IMR-90 (cell line): ENCODE results near the gene ADGRV1.

Source experiments
- BHLHE40 ChIP-seq: fragments of 150-350 bp; IDR thresholded peaks from 2 replicates; pipeline ENCODE4 v1.6.1; 2016; ENCODE audit warnings: mild to moderate bottlenecking, low read depth, low read length
- CEBPB ChIP-seq: IDR thresholded peaks from 2 replicates; pipeline ENCODE4 v1.6.1; 2012; ENCODE audit warnings: low read depth, low read length, improper control_type of control experiment
- CHD1 ChIP-seq: IDR thresholded peaks from 2 replicates; pipeline ENCODE4 v1.6.1; 2012; ENCODE audit warnings: low read depth, low read length, improper control_type of control experiment
- CTCF ChIP-seq: conservative IDR thresholded peaks from 2 replicates; pipeline ENCODE4 v1.5.1; 2012; ENCODE audit warnings: mild to moderate bottlenecking, low read depth, low read length, improper control_type of control experiment
- MAFK ChIP-seq: IDR thresholded peaks from 2 replicates; pipeline ENCODE4 v1.6.1; 2012; ENCODE audit warnings: low read depth, low read length, improper control_type of control experiment
- MAZ ChIP-seq: IDR thresholded peaks from 2 replicates; pipeline ENCODE4 v1.6.1; 2012; ENCODE audit warnings: low read depth, mild to moderate bottlenecking, low read length, improper control_type of control experiment, moderate library complexity, borderline replicate concordance
- MXI1 ChIP-seq: IDR thresholded peaks from 2 replicates; pipeline ENCODE4 v1.6.1; 2012; ENCODE audit warnings: low read depth, mild to moderate bottlenecking, low read length, moderate library complexity, borderline replicate concordance
- POLR2A ChIP-seq: IDR thresholded peaks from 2 replicates; pipeline ENCODE4 v1.6.1; 2012; ENCODE audit warnings: mild to moderate bottlenecking, low read depth, low read length
- RAD21 ChIP-seq: IDR thresholded peaks from 2 replicates; pipeline ENCODE4 v1.6.1; 2012; ENCODE audit warnings: low read length, improper control_type of control experiment
- RCOR1 ChIP-seq: IDR thresholded peaks from 2 replicates; pipeline ENCODE4 v1.6.1; 2012; ENCODE audit warnings: mild to moderate bottlenecking, low read length, improper control_type of control experiment; ENCODE audit not compliant: insufficient replicate concordance
- RFX5 ChIP-seq: IDR thresholded peaks from 2 replicates; pipeline ENCODE4 v1.8.0; 2012; ENCODE audit warnings: low read depth, mild to moderate bottlenecking, low read length, moderate library complexity
- USF2 ChIP-seq: fragments of 150-350 bp; IDR thresholded peaks from 2 replicates; pipeline ENCODE4 v1.6.1; 2017; ENCODE audit warnings: mild to moderate bottlenecking, antibody characterized with exemption, low read length, low read depth

- peak; percentile 34; the same call in 1 of the 2 replicates for TF ChIP-seq CTCF
- no peak for TF ChIP-seq POLR2A
- TF ChIP-seq RAD21: peak; percentile 34; the same call in 1 of the 2 replicates
- TF ChIP-seq MAFK: no peak
- no peak for TF ChIP-seq MXI1
- no peak for TF ChIP-seq RCOR1
- no peak for TF ChIP-seq MAZ
- TF ChIP-seq USF2: no peak
- TF ChIP-seq CEBPB: no peak
- no peak for TF ChIP-seq RFX5
- TF ChIP-seq BHLHE40: no peak
- TF ChIP-seq CHD1: no peak
Measured at GRCh38 chr5:91109634-91110033, 551.0 kb downstream of the ADGRV1 start.
